ENCODE results near the gene PHETA1.

Gene PHETA1

GRCh38 chr12:111394480-111394879 lies 25.6 kb upstream of the PHETA1 start:
- Histone ChIP-seq H3K27ac (ENCODE audit: low read depth, low read length) (no peak overlapping the region), H3K4me1 (ENCODE audit: control insufficient read depth, low read length) (peaks cover 12% of the 10 kb centered on the region), H3K9me3 (ENCODE audit: control insufficient read depth, insufficient read depth, low read length) (no peaks in the 10 kb centered on the region), H3K4me3 (ENCODE audit: low read length) (no peak overlapping the region), H3F3A (ENCODE audit: control insufficient read depth, insufficient read depth) (peaks cover 2% of the 10 kb centered on the region), H3K36me3 (ENCODE audit: control insufficient read depth, low read length) (no peaks in the 10 kb centered on the region), H3K79me2 (ENCODE audit: control insufficient read depth, low read length) (no peaks in the 10 kb centered on the region), H3K27me3 (ENCODE audit: control insufficient read depth, low read length) (no peaks in the 10 kb centered on the region), H3K4me2 (ENCODE audit: low read length) (no peak overlapping the region), H4K20me1 (ENCODE audit: control insufficient read depth, insufficient read depth, low read depth, low read length) (no peaks in the 10 kb centered on the region), H3K9me2 (replicated peaks; ENCODE audit: control insufficient read depth, low read length) (no peaks in the 10 kb centered on the region)
- no peak for TF ChIP-seq EZH2phosphoT487 (IDR thresholded peaks at IDR 0.05; ENCODE audit: borderline replicate concordance, low read length)
- TF ChIP-seq CTCF (IDR thresholded peaks at IDR 0.05; ENCODE audit: low read depth, low read length, poor library complexity, severe bottlenecking), result no peak

GRCh38 chr12:111393700-111394300 lies 24.9 kb upstream of the PHETA1 start:
- no peak overlapping the region for H3K4me2 ChIP-seq (ENCODE audit: low read length)
- H3F3A ChIP-seq (ENCODE audit: control insufficient read depth, insufficient read depth), result peaks cover 2% of the 10 kb centered on the region

GRCh38 chr12:111390910-111391309 lies 22.0 kb upstream of the PHETA1 start:
- no peaks in the 10 kb centered on the region for H3F3A ChIP-seq (ENCODE audit: control insufficient read depth, insufficient read depth)
- H4K20me1 ChIP-seq (ENCODE audit: control insufficient read depth, insufficient read depth, low read depth, low read length), result no peaks in the 10 kb centered on the region
- H3K79me2 ChIP-seq (ENCODE audit: control insufficient read depth, low read length), result no peaks in the 10 kb centered on the region
- no peaks in the 10 kb centered on the region for H3K36me3 ChIP-seq (ENCODE audit: control insufficient read depth, low read length)
- TF ChIP-seq EZH2phosphoT487 (IDR thresholded peaks at IDR 0.05; ENCODE audit: borderline replicate concordance, low read length) (no peak), CTCF (IDR thresholded peaks at IDR 0.05; ENCODE audit: low read depth, low read length, poor library complexity, severe bottlenecking) (no peak)
- H3K4me2 ChIP-seq (ENCODE audit: low read length), result no peak overlapping the region
- H3K9me3 ChIP-seq (ENCODE audit: control insufficient read depth, insufficient read depth, low read length), result no peaks in the 10 kb centered on the region
- H3K4me3 ChIP-seq (ENCODE audit: low read length), result no peak overlapping the region
- H3K27ac ChIP-seq (ENCODE audit: low read depth, low read length), result no peak overlapping the region
- H3K9me2 ChIP-seq (replicated peaks; ENCODE audit: control insufficient read depth, low read length), result no peaks in the 10 kb centered on the region
- H3K27me3 ChIP-seq (ENCODE audit: control insufficient read depth, low read length), result peaks cover 3% of the 10 kb centered on the region; the same call in 1 of the 2 replicates
- no peaks in the 10 kb centered on the region for H3K4me1 ChIP-seq (ENCODE audit: control insufficient read depth, low read length)

More at GRCh38 chr12:111393700-111394300, 24.9 kb upstream of the PHETA1 start:
- Histone ChIP-seq H3K4me3 (ENCODE audit: low read length) (no peak overlapping the region), H3K9me2 (replicated peaks; ENCODE audit: control insufficient read depth, low read length) (no peaks in the 10 kb centered on the region), H3K79me2 (ENCODE audit: control insufficient read depth, low read length) (no peaks in the 10 kb centered on the region), H3K27me3 (ENCODE audit: control insufficient read depth, low read length) (no peaks in the 10 kb centered on the region), H4K20me1 (ENCODE audit: control insufficient read depth, insufficient read depth, low read depth, low read length) (no peaks in the 10 kb centered on the region), H3K27ac (ENCODE audit: low read depth, low read length) (no peak overlapping the region), H3K36me3 (ENCODE audit: control insufficient read depth, low read length) (no peaks in the 10 kb centered on the region), H3K9me3 (ENCODE audit: control insufficient read depth, insufficient read depth, low read length) (no peaks in the 10 kb centered on the region), H3K4me1 (ENCODE audit: control insufficient read depth, low read length) (peaks cover 7% of the 10 kb centered on the region)
- TF ChIP-seq EZH2phosphoT487 (IDR thresholded peaks at IDR 0.05; ENCODE audit: borderline replicate concordance, low read length), result no peak
- no peak for TF ChIP-seq CTCF (IDR thresholded peaks at IDR 0.05; ENCODE audit: low read depth, low read length, poor library complexity, severe bottlenecking)
